Activated T-helper 1 cell treated with Interleukin-2 at 50 U/mL for 16 hours (primary cell): ENCODE results near the gene PRM1.

Experiments used
- DNase-seq: peaks from one replicate; pipeline ENCODE4 v3.0.0-alpha.2; 2020; ENCODE audit warnings: low read depth

PRM1 gene

DNA sequence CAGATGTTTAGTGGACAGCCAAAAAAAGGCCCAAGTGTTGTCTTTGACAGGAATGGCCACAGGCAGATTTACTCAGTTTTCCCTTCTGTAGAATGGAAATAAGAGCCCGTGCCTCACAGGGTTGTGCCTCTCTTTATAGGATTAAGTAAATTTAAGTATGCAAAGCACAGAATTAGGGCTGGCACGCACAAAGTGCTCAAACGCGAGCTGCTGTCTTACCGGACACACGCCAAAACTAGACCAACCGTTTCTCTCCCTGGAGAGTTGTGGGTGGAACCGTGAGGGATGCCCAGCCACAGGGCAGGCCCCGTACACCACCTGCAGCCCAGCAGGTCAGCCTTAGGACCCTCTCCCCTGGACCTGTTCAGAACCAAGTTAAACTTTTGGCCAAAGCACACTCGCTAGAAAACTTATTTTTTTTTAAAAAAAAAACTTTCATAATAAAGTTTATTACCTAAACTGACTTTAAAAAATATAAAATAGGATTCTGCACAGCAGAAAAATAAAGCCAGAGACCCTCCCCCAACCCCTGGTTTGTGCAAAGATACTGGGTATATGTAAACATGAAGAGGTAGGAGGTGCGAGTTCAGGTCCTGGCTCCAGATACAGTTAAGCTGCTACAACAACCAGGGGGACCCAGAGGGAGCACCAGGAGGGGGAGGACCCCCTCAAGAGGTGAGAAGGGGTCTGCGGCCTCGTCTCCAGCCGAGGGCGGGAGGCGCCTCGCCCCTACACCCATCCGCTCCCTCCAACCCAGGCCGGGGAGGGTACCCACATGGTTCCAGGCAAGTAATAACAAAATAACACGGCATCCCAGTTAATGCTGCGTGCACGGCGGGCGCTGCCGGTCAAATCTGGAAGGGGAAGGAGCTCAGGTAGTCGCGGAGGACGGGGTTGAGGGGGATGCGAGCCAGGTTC is 26.9 kb downstream of the PRM1 start:
- no peak for DNase-seq

GRCh38 chr16:11253009-11253994 is 27.8 kb downstream of the PRM1 start:
- no peak for DNase-seq

DNA sequence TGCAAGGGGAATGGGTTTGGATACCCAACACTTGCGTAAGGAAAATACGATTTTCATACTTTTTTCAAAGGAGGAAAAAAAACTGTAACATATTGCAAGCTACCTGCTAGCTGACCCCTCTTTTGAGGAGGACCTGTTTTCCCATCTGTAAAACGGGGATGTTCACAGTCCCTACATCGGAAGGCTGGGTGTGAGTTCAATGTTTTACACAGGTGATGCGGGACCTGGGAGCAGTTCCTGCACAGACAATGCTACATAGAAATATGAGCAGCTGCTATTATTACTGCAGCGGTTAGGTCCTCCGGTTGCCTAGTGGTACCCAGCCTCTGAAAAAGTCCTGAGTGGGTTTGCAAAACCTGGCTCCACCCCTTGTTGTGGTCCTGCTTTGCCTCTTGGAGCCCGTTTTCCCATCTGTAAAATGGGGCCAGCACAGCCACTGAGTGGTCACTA is 28.6 kb downstream of the PRM1 start:
- DNase-seq = no peak

DNA sequence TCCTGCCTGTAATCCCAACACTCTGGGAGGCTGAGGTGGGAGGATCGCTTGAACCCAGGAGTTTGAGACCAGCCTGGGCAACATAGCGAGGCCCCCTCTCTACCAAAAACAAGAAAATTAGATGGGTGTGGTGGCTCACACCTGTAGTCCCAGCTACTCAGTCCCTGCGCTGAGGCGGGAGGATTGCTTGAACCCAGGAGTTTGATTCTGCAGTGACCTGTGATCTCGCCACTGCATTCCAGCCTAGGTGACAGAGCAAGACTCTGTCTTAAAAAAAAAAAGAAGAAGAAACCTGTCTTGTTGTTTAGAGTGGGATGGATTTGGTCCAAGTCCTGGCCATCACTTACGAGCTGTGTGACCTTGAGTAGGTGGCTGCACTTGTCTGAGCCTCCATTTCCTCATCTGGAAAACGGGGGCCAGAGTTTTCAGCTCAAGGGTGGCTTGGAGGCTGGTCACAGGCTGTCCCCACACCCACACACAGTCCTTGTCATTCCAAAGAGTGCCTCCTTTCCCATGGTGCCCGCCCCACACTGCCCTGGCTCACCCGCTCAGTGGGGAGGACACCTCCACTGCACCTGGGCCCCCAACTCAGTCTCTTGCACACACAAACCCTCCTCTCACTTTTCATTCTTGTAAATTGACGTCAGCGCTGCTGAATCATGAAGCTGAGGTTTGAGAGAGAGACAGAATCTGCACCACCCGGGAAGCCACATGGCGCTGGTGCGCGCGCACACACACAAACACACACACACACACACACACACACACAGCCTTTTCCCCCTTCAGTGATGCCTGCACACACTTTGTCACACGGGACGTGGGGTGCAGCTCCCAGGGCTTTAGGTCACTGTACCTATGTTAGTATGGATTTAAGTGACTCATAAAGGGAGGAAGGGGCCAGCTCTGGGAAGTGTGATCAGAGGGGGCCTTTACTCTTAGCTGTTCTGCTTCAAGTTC is 29.3 kb downstream of the PRM1 start:
- DNase-seq = peak; percentile 66

- no peak for DNase-seq
Measured at GRCh38 chr16:11250786-11251524, 30.2 kb downstream of the PRM1 start.

DNA sequence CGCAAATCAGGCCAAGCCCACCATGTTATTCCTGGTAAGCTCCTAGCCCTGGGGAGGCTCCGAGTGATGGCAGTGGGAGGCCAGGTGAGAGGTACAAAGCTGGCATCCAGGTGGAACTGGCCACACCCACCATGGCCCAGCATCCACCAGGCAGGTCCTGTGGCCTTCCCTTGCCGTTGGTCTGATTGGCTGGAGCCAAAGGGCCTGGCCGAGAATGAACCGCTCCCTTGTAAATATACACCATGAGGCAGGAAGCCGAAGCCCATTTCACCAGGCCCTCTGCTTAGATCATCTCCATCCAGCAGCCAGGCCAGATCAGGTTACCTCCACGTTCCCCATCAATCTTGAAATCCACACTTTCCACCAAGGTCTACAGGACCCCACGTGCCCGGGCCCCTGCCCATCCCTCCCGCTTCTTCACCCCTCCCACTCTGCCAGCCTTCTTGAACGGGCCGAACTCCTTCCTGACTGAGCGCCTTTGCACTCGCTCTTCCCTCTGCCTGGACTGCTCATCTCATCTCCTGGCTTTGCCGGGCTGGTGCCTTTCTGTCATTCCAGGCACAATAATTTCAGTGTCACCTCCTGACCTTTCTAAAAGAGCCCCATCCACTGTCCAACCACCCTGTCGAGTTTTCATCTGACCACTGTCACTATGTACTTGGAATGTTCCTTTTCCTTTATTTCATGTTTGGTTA is 30.9 kb downstream of the PRM1 start:
- DNase-seq = no peak

- DNase-seq = no peak
Measured at GRCh38 chr16:11249233-11250061, 31.7 kb downstream of the PRM1 start.

- DNase-seq = no peak
Measured at GRCh38 chr16:11248133-11248532, 33.0 kb downstream of the PRM1 start.

- no peak for DNase-seq
Measured at GRCh38 chr16:11245988-11246387, 35.1 kb downstream of the PRM1 start.

GRCh38 chr16:11245222-11245737 is 35.9 kb downstream of the PRM1 start:
- DNase-seq = no peak

DNA sequence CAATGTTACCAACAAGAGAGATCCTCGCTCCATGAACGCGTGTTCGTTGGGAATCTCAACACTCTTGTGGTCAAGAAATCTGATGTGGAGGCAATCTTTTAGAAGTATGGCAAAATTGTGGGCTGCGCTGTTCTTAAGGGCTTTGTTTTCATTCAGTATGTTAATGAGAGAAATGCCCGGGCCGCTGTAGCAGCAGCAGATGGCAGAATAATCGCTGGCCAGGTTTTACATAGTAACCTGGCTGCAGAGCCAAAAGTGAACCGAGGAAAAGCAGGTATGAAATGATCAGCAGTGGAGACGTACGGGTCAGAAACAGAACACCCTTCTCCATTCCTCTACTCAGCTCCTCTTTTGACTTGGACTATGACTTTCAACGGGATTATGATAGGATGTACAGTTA is 38.5 kb downstream of the PRM1 start:
- DNase-seq = no peak

- no peak for DNase-seq
Measured at GRCh38 chr16:11241480-11242204, 39.5 kb downstream of the PRM1 start.

DNA sequence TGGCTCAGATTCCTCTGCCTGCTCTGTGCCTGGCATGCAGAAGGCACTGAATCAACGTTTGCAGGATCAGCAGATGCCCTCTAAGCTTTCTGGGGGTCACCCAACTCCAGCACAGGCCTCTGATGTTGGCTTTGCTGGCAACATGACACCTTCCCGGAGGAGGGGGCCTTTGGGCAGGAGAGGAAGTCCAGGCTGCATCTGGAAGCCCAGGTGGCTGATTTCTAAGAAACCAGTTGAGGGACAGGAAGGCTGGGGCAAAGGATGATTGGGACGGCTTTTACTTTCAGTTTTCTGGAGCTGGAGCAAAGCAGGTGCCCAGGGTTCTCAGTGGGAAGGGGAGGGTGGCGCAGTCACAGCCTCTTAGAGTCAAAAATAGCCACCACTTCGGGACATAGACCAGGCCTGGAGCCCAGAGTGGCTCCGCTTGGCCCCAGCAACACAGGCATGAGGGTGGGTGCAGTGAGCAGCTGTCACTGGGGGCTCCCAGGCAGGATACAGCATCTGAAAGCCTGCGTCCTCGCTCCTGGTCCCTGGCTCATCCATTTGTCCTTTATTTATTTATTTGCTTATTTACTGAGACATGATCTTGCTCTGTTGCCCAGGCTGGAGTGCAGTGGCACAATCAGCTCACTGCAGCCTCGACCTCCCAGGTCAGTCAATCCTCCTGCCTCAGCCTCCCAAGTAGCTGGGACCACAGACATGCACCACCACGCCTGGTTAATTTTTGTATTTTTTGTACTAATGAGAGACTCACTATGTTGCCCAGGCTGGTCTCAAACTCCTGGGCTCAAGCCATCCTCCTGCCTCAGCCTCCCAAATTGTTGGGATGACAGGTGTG is 40.3 kb downstream of the PRM1 start:
- DNase-seq = no peak

DNA sequence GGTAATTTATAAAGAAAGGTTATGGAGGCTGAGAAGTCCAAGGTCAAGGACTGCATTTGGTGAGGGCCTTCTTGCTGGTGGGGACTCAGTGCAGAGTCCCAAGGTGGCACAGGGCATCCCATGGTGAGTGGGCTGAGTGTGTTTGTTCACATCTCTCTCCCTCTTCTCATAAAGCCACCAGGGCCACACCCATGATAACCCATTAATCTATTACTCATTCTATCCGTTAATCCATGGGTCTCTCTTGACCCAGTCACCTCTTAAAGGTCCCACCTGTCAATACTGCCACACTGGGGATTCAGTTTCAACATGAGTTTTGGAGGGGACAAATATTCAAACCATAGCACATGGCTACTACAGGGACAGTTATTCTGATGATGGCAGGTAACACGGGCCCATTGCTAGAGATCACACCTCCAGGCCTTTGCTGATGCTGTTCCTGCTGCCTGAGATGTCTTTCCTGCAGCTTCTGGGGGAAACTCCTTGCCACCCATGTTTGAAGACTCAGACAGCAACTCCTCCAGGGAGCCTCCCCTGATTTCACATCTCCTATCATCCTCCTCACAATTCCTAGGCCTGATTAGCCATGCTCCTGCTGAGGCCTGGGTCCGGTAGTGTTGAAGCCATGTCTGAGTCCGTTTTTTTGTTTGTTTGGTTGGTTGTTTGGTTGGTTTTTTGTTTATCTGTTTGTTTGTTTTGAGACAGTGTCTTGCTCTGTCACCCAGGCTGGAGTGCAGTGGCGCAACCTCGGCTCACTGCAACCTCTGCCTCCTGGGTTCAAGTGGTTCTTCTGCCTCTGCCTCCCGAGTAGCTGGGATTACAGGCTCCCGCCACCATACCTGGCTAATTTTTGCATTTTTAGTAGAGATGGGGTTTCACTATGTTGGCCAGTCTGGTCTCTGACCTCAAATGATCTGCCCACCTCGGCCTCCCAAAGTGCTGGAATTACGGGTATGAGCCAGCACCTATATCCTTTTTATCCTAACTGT is 41.2 kb downstream of the PRM1 start:
- no peak for DNase-seq

GRCh38 chr16:11238272-11239202 is 42.6 kb downstream of the PRM1 start:
- DNase-seq = no peak
